ENCODE data around the gene SPOCK2. TPM values are rescaled to one million over a fixed set of nuclear protein-coding genes. Genes with fewer than 3 reads are reported as not detected.

The SPOCK2 gene
- total and polyA plus RNA-seq, 2 of the 13 experiments (the other 11 are each of a cell fraction or from before 2014, with no cell fraction given): 8.6 to 30.6 TPM

- TF ChIP-seq, protein P1, sequence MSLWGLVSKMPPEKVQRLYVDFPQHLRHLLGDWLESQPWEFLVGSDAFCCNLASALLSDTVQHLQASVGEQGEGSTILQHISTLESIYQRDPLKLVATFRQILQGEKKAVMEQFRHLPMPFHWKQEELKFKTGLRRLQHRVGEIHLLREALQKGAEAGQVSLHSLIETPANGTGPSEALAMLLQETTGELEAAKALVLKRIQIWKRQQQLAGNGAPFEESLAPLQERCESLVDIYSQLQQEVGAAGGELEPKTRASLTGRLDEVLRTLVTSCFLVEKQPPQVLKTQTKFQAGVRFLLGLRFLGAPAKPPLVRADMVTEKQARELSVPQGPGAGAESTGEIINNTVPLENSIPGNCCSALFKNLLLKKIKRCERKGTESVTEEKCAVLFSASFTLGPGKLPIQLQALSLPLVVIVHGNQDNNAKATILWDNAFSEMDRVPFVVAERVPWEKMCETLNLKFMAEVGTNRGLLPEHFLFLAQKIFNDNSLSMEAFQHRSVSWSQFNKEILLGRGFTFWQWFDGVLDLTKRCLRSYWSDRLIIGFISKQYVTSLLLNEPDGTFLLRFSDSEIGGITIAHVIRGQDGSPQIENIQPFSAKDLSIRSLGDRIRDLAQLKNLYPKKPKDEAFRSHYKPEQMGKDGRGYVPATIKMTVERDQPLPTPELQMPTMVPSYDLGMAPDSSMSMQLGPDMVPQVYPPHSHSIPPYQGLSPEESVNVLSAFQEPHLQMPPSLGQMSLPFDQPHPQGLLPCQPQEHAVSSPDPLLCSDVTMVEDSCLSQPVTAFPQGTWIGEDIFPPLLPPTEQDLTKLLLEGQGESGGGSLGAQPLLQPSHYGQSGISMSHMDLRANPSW (CRISPR knock-in tag; IDR thresholded peaks at IDR 0.05; ENCODE audit: borderline replicate concordance): no peak; the same call in 1 of the 2 replicates
- TF ChIP-seq TCF7 (IDR thresholded peaks at IDR 0.05; ENCODE audit: low read depth) (peak; percentile 78), SP5 (CRISPR knock-in tag; IDR thresholded peaks at IDR 0.05; ENCODE audit: borderline replicate concordance, low read depth) (no peak), ZNF331 (CRISPR knock-in tag; IDR thresholded peaks at IDR 0.05) (no peak), RORA (CRISPR knock-in tag; IDR thresholded peaks at IDR 0.05) (no peak), DNMT3B (CRISPR knock-in tag; conservative IDR thresholded peaks at IDR 0.05) (no peak), NFYC (CRISPR knock-in tag; IDR thresholded peaks at IDR 0.05) (peak; percentile 14; the same call in 1 of the 2 replicates), SIX1 (CRISPR knock-in tag; IDR thresholded peaks at IDR 0.05; ENCODE audit: borderline replicate concordance) (peak; percentile 60; the same call in 1 of the 2 replicates), NFE2 (CRISPR knock-in tag; IDR thresholded peaks at IDR 0.05) (no peak), RFX5 (IDR thresholded peaks at IDR 0.05; ENCODE audit: low read depth, low read length) (no peak), CCAR2 (optimal IDR thresholded peaks at IDR 0.05; ENCODE audit: low read depth, low read length) (no peak), ZNF879 (CRISPR knock-in tag; IDR thresholded peaks at IDR 0.05) (no peak), GATAD2A (CRISPR knock-in tag; IDR thresholded peaks at IDR 0.05) (peak; percentile 50), MIER3 (CRISPR knock-in tag; IDR thresholded peaks at IDR 0.05; ENCODE audit: borderline replicate concordance) (no peak), MEIS2 (CRISPR knock-in tag; IDR thresholded peaks at IDR 0.05) (no peak), ETV6 (CRISPR knock-in tag; conservative IDR thresholded peaks at IDR 0.05) (no peak), TFE3 (CRISPR knock-in tag; IDR thresholded peaks at IDR 0.05) (peak; percentile 28; the same call in 1 of the 2 replicates), ZNF180 (CRISPR knock-in tag; IDR thresholded peaks at IDR 0.05; ENCODE audit: borderline replicate concordance, low read depth) (no peak)
- TF ChIP-seq, protein P2, sequence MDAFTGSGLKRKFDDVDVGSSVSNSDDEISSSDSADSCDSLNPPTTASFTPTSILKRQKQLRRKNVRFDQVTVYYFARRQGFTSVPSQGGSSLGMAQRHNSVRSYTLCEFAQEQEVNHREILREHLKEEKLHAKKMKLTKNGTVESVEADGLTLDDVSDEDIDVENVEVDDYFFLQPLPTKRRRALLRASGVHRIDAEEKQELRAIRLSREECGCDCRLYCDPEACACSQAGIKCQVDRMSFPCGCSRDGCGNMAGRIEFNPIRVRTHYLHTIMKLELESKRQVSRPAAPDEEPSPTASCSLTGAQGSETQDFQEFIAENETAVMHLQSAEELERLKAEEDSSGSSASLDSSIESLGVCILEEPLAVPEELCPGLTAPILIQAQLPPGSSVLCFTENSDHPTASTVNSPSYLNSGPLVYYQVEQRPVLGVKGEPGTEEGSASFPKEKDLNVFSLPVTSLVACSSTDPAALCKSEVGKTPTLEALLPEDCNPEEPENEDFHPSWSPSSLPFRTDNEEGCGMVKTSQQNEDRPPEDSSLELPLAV (CRISPR knock-in tag; conservative IDR thresholded peaks at IDR 0.05; ENCODE audit: low read depth): no peak
- TF ChIP-seq, protein P3, sequence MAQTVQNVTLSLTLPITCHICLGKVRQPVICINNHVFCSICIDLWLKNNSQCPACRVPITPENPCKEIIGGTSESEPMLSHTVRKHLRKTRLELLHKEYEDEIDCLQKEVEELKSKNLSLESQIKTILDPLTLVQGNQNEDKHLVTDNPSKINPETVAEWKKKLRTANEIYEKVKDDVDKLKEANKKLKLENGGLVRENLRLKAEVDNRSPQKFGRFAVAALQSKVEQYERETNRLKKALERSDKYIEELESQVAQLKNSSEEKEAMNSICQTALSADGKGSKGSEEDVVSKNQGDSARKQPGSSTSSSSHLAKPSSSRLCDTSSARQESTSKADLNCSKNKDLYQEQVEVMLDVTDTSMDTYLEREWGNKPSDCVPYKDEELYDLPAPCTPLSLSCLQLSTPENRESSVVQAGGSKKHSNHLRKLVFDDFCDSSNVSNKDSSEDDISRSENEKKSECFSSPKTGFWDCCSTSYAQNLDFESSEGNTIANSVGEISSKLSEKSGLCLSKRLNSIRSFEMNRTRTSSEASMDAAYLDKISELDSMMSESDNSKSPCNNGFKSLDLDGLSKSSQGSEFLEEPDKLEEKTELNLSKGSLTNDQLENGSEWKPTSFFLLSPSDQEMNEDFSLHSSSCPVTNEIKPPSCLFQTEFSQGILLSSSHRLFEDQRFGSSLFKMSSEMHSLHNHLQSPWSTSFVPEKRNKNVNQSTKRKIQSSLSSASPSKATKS (CRISPR knock-in tag; IDR thresholded peaks at IDR 0.05): peak; percentile 8; the same call in 1 of the 2 replicates
Observed at GRCh38 chr10:72097448-72098300, 9.3 kb upstream of the SPOCK2 start (continued).

Data from HepG2 (cell line).